Mammary epithelial cell (primary cell): ENCODE data around the gene ERC1.

Experiments
- EZH2 ChIP-seq: IDR thresholded peaks from 2 replicates; pipeline ENCODE4 v1.6.1; 2012; ENCODE audit warnings: low read length, inconsistent platforms, borderline replicate concordance
- TF ChIP-seq, protein P1 (sequence below), 2 donors: IDR thresholded peaks in 1 of 2; conservative IDR thresholded peaks in 1 of 2; 2 replicates each; pipeline ENCODE4 v1.5.1; 2011 to 2012; ENCODE audit warnings: inconsistent platforms in 2 of 2, low read length in 2 of 2, mild to moderate bottlenecking in 2 of 2, control low read depth in 1 of 2, low read depth in 1 of 2; ENCODE audit not compliant: insufficient read depth in 1 of 2; ENCODE audit errors: extremely low read depth in 1 of 2

DNA sequence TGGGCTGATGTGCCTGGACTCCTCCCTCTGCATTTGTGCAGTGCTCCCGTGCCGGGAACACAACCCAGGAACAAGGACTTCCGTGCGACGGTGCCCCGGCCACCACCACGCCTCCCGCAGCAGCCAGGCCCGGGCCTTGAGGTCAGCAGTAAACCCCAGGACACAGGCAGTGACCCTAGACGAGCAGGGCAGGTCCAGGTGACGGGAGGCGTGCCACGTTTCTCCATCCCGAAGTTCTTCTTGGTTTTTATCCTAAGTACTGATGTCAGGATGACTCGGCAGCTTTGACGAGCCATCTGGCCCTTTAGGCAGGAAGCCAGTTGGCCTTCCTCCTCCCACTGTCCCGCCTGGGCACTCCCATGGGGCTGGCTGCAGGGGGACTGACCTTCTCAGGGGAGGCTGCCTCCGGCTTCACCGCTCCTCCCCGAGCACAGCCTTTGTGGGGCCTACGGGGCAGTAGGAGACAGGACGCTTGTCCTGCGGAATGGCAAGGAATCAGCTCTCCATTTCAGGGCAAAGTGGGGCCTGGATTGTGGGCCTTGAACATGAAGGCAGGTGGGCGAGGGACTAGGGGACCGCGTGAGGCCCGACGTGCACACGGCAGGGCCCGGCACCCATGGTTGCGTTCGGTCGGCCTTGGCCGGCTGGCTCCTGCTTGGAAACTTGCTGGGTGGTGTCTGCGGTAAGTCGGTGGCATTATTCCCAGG, 509.2 kb downstream of the ERC1 start:
- no peak for TF ChIP-seq EZH2
- TF ChIP-seq, protein P1, sequence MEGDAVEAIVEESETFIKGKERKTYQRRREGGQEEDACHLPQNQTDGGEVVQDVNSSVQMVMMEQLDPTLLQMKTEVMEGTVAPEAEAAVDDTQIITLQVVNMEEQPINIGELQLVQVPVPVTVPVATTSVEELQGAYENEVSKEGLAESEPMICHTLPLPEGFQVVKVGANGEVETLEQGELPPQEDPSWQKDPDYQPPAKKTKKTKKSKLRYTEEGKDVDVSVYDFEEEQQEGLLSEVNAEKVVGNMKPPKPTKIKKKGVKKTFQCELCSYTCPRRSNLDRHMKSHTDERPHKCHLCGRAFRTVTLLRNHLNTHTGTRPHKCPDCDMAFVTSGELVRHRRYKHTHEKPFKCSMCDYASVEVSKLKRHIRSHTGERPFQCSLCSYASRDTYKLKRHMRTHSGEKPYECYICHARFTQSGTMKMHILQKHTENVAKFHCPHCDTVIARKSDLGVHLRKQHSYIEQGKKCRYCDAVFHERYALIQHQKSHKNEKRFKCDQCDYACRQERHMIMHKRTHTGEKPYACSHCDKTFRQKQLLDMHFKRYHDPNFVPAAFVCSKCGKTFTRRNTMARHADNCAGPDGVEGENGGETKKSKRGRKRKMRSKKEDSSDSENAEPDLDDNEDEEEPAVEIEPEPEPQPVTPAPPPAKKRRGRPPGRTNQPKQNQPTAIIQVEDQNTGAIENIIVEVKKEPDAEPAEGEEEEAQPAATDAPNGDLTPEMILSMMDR (conservative IDR thresholded peaks at IDR 0.05 in 1 of 2, IDR thresholded peaks at IDR 0.05 in 1 of 2; ENCODE audit: extremely low read depth in 1 of 2, insufficient read depth in 1 of 2, low read depth in 1 of 2, low read length in 2 of 2), result no peak
